OCI-LY7 (cell line): ENCODE results near the gene SSRP1.

Experiments used
- CTCF ChIP-seq: fragments of 200-600 bp; sonication (generic); conservative IDR thresholded peaks from 2 replicates; pipeline ENCODE4 v1.5.1; 2014; ENCODE audit warnings: mild to moderate bottlenecking, antibody characterized with exemption, low read length, moderate library complexity, mixed read lengths
- EZH2phosphoT487 ChIP-seq: fragments of 200-600 bp; sonication (generic); IDR thresholded peaks from 2 replicates; pipeline ENCODE4 v1.6.1; 2018; ENCODE audit warnings: low read depth, borderline replicate concordance, mild to moderate bottlenecking, mixed run types, antibody characterized with exemption, low read length, moderate library complexity, mixed read lengths

- TF ChIP-seq CTCF, result no peak
- no peak for TF ChIP-seq EZH2phosphoT487
These were observed 25.0 kb downstream of the SSRP1 start for GRCh38 chr11:57310630-57311086.
